Large intestine (tissue), 3 donors: Measurements from ENCODE around the gene MKRN2OS. TPM values are rescaled to one million over a fixed set of nuclear protein-coding genes. Genes with fewer than 3 reads are reported as not detected.

ENCODE experiments used
- DNase-seq, 2 donors: peaks; one replicate each; pipeline versions ENCODE4 v3.0.0 to v3.0.0-alpha.2; 2013
- H3K27ac ChIP-seq: one replicate; pipeline ENCODE4 v1.5.1; 2013; ENCODE audit warnings: low read length
- H3K27me3 ChIP-seq: 2 replicates; pipeline ENCODE4 v1.6.1; 2013; ENCODE audit warnings: low read length; ENCODE audit not compliant: control insufficient read depth, insufficient read depth
- H3K36me3 ChIP-seq: 2 replicates; pipeline ENCODE4 v1.6.1; 2013; ENCODE audit warnings: low read length; ENCODE audit not compliant: control insufficient read depth, insufficient read depth
- H3K4me1 ChIP-seq: one replicate; pipeline ENCODE4 v1.6.1; 2013; ENCODE audit warnings: low read length; ENCODE audit not compliant: control insufficient read depth, insufficient read depth
- H3K4me3 ChIP-seq: one replicate; pipeline ENCODE4 v1.5.1; 2013; ENCODE audit warnings: low read length
- H3K9me3 ChIP-seq: one replicate; pipeline ENCODE4 v1.6.1; 2013; ENCODE audit warnings: mild to moderate bottlenecking, low read depth, low read length, moderate library complexity; ENCODE audit not compliant: control insufficient read depth
- WGBS: methylation state at CpG from one replicate; pipeline ENCODE4 v1.1.5; 2013; ENCODE audit warnings: low lambda C conversion rate; ENCODE audit not compliant: insufficient coverage; 5-methylcytosine and 5-hydroxymethylcytosine counted together
- polyA plus RNA-seq: library from polyadenylated mRNA; unstranded; fragments of 120-200 nt; gene quantifications from one replicate; pipeline ENCODE4 v1.2.1, GENCODE V29; 2013

Gene MKRN2OS
- polyA plus RNA-seq, 1 donor: 5.1 TPM

GRCh38 chr3:12518261-12519028 is 26.9 kb downstream of the MKRN2OS start:
- Histone ChIP-seq H3K36me3 (peaks cover 29% of the 10 kb centered on the region), H3K4me3 (no peak overlapping the region), H3K4me1 (peaks cover 5% of the 10 kb centered on the region), H3K27me3 (no peaks in the 10 kb centered on the region), H3K9me3 (no peaks in the 10 kb centered on the region), H3K27ac (no peak overlapping the region)
- DNase-seq: no peak
- no CpG with 5 or more reads among the region's 6 CpGs for WGBS

DNA sequence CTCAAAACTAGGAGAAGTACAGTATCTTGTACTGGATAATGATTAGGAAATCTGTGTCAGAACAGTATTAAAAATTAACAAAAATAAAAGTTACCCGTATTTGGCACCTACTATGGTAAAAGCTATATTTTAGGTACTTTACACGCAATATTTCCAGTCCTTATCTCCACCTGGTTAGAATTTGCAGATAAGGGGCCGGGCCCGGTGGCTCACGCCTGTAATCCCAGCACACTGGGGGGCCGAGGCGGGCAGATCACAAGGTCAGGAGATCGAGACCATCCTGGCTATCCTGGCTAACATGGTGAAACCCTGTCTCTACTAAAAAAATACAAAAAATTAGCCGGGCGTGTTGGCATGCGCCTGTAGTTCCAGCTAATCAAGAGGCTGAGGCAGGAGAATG is 28.4 kb downstream of the MKRN2OS start:
- Histone ChIP-seq H3K27me3 (no peaks in the 10 kb centered on the region), H3K9me3 (no peaks in the 10 kb centered on the region), H3K4me1 (peaks cover 5% of the 10 kb centered on the region), H3K36me3 (peaks cover 20% of the 10 kb centered on the region), H3K4me3 (no peak overlapping the region), H3K27ac (no peak overlapping the region)
- 60% methylated on average over 1 of the region's 11 CpGs for WGBS
- no peak for DNase-seq

GRCh38 chr3:12515631-12516030 is 29.7 kb downstream of the MKRN2OS start:
- H3K36me3 ChIP-seq: peaks cover 12% of the 10 kb centered on the region
- H3K4me3 ChIP-seq: no peak overlapping the region
- no peak for DNase-seq
- H3K9me3 ChIP-seq: no peaks in the 10 kb centered on the region
- H3K27ac ChIP-seq: no peak overlapping the region
- H3K27me3 ChIP-seq: no peaks in the 10 kb centered on the region
- peaks cover 5% of the 10 kb centered on the region for H3K4me1 ChIP-seq

GRCh38 chr3:12513694-12514446 is 31.4 kb downstream of the MKRN2OS start:
- H3K36me3 ChIP-seq: peaks cover 9% of the 10 kb centered on the region
- H3K4me3 ChIP-seq: no peak overlapping the region
- H3K27me3 ChIP-seq: no peaks in the 10 kb centered on the region
- no CpG with 5 or more reads among the region's 5 CpGs for WGBS
- H3K4me1 ChIP-seq: peaks cover 5% of the 10 kb centered on the region
- no peaks in the 10 kb centered on the region for H3K9me3 ChIP-seq
- H3K27ac ChIP-seq: no peak overlapping the region
- DNase-seq: no peak

DNA sequence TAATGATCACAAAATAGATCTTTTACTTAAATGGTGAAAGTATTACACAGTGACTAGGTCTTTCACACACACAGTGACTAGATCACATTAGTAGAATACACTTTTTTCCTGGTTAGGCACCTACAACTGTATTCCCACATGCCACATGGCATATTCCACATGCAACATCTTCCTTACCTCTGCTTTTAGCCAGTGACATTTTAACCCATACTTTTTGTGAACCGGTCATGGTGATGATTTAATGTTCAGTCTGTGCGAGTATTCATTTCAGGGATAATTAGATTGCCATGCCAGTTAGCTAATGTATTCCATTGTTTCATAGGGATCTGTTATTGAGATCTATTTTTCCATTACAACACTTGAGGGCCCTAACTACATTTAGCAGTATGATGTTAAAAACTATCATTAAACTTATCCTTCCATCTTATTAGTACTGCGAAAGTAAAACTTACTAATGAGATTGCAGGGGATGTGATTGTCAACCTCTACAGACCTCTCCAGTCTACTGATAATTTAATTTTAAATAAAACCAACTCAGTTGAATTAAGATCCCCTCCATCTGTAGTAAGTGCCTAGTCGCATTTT is 32.7 kb downstream of the MKRN2OS start:
- Histone ChIP-seq H3K9me3 (no peaks in the 10 kb centered on the region), H3K27me3 (no peaks in the 10 kb centered on the region), H3K36me3 (peaks cover 14% of the 10 kb centered on the region), H3K4me3 (no peak overlapping the region), H3K27ac (no peak overlapping the region), H3K4me1 (peaks cover 5% of the 10 kb centered on the region)
- no CpG with 5 or more reads among the region's 4 CpGs for WGBS
- DNase-seq: no peak

GRCh38 chr3:12509466-12509865 is 35.8 kb downstream of the MKRN2OS start:
- Histone ChIP-seq H3K4me3 (no peak overlapping the region), H3K27me3 (no peaks in the 10 kb centered on the region), H3K27ac (no peak overlapping the region), H3K36me3 (peaks cover 23% of the 10 kb centered on the region), H3K9me3 (no peaks in the 10 kb centered on the region), H3K4me1 (no peaks in the 10 kb centered on the region)
- WGBS: no CpG with 5 or more reads among the region's 3 CpGs
- DNase-seq: no peak

- Histone ChIP-seq H3K4me3 (no peak overlapping the region), H3K36me3 (peaks cover 35% of the 10 kb centered on the region), H3K27ac (no peak overlapping the region), H3K9me3 (no peaks in the 10 kb centered on the region), H3K4me1 (no peaks in the 10 kb centered on the region), H3K27me3 (no peaks in the 10 kb centered on the region)
- DNase-seq: no peak
- no CpG with 5 or more reads among the region's 5 CpGs for WGBS
These were observed 37.0 kb downstream of the MKRN2OS start for GRCh38 chr3:12508291-12508700.

- Histone ChIP-seq H3K4me1 (no peaks in the 10 kb centered on the region), H3K4me3 (no peak overlapping the region), H3K27me3 (no peaks in the 10 kb centered on the region), H3K27ac (no peak overlapping the region), H3K9me3 (no peaks in the 10 kb centered on the region), H3K36me3 (peaks cover 37% of the 10 kb centered on the region)
- DNase-seq: no peak
- WGBS: 100% methylated on average over 1 of the region's 8 CpGs
These were observed 37.6 kb downstream of the MKRN2OS start for GRCh38 chr3:12507591-12508281.

DNA sequence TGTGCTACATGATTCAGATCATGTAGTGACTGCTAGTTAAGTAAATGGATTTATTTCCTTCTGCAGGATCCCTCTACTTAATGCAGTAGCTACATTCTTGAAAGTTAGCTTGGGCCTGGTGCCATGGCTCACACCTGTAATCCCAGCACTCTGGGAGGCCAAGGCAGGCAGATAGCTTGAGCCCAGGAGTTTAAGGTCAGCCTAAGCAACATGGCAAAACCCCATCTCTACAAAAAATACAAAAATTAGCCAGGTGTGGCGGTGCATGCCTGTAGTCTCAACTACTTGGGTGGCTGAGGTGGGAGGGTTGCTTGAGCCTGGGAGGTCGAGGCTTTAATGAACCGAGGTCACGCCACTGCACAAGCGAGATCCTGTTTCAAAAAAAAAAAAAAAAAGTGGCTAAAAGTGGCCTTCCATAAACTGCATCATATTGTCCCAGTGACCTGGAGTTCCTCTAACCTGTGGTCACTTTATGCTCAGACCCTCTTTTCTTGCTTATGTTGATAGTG is 39.0 kb downstream of the MKRN2OS start:
- WGBS: no CpG with 5 or more reads among the region's 5 CpGs

More for the DNA sequence above, 39.0 kb downstream of the MKRN2OS start:
- H3K36me3 ChIP-seq: peaks cover 41% of the 10 kb centered on the region
- no peak for DNase-seq
- no peaks in the 10 kb centered on the region for H3K27me3 ChIP-seq
- no peak overlapping the region for H3K4me3 ChIP-seq
- no peaks in the 10 kb centered on the region for H3K9me3 ChIP-seq
- H3K27ac ChIP-seq: no peak overlapping the region
- no peaks in the 10 kb centered on the region for H3K4me1 ChIP-seq
